Bone marrow (tissue), 2 donors: ENCODE data around the gene ABCA4.

Source experiments
- DNase-seq, 2 donors: peaks; one replicate each; lab custom pipeline; 2025; lab: John Stamatoyannopoulos, UW

ABCA4 gene

DNA sequence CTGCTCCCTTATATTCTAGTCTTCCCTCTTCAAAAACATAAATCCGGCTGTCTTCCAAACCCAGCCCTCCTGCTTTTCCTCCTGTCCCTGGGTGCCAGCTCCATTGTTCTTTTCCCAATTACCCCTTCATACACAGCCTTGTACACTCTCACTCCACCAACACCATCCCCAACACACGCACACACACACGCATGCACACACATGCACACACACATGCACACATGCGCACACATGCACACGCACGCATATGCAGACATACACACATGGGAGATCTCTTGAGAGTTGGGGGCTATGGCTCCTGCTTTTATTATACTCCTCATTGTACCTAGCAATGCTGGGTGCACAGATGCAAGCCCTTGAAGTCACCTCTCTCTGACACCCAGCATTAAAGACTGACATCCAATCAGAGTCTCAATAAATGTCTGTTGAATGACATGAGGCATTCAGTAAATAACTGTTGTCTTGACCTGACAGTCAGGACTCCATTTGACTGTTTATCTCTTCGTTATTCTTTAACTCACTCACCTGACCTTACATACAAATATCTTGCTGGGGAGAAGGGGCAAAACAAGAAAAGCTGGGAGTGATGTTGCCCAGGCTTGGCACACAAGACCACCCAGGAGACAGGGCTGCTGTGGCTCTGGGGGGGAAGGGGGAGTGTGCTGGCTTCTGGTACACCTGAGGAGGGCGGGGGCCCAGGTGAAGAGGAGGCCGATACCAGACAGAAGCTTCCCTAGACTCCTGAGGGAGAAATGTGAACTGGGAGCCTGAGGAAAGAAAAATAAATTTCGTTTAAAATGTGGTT is 16.0 kb downstream of the ABCA4 start:
- no peak for DNase-seq

DNA sequence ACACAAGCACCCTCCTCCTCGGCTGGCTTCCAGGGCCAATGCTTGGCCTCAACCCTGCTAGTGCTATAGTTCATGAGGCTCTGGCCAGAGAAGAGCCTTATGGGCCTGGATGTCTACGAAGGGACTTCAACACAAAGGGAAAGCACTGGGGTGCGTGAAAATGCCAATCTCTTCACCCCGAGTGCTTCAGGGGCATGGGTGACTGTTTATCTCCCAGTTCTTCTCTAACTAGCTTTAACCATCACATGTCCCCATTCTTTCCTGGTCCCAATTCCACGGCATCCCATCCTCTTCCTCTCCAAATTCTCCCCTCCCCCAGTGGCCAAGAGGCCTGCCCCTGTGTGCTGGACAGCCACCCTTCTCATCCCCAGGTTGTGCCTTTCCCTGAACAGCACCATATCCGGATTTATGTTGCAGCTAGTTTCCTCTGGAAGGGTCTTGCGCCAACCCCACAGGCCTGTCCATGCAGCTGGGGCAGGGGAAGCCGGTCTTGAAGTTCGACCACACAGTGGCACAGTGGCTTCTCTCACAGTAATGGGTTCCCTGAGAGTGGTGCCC is 16.7 kb downstream of the ABCA4 start:
- DNase-seq, result no peak

DNA sequence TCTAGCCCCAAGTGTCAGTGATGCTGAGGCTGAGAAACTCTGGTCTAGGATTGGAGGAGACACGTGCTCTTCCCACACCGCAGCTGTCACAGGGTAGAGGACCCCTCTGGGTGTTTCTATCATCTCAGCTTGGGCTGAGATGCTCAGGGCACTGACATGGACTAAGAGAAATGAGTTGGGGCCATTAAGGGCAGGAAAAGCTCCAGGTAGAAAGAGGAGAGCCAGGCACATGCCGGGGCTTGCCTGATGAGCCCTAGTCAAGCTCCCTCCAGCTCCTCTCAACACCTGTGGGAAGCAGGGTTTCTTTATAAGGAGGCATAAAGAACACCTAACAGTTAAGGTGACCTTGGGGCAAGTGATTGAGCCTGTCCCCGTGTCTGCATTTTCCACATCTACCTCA is 17.3 kb downstream of the ABCA4 start:
- no peak for DNase-seq

DNA sequence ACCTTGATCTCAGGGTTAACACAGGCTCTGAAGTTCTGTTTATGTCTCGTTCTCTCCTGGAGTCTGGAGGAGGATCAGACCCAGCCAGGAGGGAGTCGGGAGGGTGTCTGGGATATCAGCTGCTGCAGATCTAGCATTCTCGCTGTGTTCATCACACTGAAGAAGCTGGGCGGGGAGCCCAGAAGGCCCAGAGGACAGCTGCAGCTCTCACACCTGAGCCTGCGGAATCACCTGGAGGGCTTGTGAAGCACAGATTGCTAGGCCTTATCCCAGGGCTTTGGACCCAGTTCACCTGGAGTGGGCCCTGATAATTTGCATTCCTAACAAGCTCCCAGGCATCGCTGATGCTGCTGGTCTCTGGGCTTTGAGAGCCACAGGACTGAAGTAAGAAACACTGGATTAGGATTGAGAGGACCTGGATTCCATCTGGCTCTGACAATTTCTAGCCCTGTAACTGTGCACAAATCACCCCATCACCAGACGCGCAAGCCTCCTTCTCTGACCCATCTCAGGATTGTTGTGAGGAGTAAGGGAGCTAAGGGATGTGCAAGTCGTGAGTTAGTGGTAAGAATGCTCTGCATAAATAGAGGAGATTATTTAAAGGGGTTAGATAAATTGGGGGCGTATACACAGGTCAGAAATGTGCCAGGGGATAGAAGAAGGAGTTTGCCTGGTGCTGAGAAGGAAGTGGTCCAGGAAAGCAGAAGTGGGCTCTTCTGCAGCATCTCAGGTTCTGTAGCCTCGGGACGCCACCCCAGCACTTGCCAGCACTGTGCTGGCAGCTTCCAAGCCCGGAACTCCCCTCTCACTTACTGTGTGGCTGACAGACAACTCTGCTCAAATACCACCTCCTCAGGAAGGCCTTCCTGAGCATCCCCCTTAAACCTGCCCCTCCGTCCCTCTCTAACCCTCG is 19.1 kb downstream of the ABCA4 start:
- no peak for DNase-seq

DNA sequence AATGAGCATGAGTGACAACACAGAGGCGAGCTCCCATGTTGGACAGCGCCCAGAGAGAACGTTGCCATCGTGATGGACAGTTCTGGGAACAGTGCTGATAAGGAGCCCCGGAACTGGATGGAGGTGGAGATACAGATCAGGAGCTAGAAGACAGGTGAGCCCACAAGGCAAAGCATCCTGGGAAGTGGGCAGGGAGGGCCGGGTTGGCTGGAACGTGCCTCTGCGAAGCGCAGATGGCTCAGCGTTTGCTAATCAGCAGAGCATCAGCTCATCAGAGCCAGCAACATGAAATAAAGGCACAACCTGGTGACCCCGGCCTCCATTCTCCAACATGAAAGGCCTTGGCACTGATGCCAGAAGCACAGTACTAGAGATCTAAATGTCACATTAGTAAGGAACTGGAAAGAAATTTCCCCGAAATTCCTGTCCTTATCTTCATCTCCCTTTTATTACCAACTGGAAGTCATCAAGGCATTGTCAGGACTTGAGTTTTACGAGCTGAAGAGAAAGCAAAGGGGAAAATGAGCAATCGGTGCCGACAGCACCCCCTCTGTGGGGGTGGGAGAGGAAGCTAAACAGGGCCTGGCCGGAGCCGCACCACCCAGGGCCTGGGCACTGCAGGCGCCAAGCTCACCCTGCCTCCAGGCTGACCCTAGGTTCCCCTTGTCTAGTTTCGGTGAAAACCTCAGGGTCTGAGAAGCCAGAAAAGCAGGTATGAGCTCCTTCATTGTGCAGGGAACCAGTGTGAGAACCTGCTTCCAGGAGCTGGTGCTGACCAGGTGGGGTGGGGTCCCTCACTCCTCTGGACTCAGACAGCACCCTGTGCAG is 19.9 kb downstream of the ABCA4 start:
- no peak for DNase-seq

DNA sequence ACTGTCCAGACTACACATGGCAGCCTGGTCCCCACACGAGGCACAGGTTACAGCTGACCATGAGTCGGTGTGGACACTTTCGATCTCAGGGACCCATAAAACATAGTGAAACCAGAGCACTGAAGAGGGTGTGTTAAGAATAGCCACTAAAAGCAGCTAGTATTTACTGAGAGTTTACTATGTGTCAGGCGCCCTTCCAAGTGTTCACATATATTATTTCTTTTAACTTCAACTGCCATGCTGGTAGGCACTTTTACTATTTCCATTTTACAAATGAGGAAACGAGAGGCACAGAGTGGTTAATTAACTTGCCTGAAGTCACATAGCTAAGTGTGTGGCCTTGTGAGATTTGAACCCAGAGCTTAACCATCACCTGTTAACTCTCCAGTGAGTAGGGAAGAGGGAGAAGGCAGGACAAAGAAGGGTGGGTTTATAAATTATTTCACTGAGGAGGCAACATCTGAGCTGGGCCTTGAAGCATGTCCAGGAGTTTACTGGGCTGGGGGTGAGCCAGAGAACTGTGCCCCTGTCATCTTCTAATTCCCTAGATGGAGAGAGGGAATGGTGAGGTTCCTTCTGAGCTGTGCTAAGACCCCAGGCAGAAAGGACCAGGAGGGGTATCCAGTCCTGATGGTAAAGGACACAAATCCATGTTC is 20.7 kb downstream of the ABCA4 start:
- no peak for DNase-seq

DNA sequence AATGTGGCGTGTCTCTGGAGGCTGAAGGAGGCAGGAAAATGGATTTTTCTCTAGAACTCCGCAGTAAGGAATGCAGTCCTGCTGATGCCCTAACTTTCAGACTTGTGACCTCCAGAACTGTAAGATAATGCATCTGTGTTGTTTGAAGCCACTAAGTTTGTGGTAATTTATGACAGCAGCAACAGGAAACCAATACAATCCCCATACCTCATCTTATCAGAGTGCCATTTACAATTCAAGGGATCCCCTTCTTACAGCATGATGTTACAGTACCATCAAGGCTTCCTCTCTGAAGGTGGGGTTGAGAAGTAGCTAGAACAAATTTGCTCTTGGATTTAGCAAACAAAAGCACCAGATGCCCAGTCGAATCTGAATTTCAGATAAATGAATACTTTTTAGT is 21.6 kb downstream of the ABCA4 start:
- DNase-seq, result no peak

DNA sequence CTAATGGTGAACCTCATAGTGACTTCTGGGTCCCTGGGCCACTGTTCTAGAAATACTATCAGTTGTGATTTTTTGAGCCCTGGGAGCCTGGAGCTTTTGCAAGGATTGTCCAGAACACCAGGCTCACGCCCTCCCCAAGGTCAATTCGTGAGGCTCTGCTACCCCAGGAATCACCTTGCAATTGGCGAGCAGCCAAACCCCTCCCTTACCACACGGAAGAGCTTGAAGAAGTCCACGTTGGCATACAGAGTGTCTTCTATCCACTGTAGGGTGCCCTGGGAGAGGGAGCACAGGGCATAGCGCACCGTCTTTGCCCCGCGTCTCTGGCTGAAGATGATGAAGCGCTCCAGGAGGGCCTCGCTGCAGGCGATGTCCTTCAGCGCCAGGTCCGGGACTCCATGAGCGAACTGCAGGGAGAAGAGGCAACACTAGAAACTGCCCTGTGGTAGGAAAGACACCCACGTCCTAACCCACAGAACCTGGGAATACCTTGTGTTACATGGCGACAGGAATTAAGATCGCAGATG is 22.3 kb downstream of the ABCA4 start:
- no peak for DNase-seq

DNA sequence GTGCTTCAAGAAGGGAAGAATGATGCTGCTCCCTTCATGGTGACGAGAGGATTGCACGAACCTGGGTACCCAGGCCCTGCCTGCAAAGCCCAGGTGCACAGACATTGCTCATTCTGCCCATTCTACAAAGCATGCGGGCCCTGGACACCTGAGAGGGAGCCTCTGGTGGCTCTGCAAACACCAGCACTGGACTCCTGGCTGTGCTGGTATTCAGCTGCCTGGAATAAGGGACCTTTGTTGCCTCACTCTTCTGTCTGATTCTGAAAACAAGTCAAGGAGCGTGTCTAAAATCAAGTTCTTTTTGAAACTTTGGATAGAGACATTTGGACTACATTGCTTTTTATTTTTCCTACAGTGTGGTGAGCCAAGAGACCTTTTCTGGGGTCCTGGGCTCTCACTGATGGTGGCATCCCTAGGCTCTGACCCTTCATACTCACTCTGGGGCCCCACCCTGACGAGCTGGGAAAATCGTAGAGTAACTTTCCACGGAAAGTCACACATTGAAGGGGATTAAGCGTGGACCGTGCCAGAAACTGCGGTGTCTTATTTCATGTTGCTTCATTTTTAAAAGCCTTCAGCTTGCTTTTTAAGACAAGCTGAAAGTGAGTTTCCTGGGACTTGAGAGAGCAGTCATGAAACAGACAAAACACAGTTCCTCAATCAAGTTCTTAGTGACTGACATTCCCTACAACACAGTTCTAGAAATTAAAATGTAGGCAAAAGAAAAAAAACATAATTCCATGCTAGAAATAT is 24.0 kb downstream of the ABCA4 start:
- no peak for DNase-seq

DNA sequence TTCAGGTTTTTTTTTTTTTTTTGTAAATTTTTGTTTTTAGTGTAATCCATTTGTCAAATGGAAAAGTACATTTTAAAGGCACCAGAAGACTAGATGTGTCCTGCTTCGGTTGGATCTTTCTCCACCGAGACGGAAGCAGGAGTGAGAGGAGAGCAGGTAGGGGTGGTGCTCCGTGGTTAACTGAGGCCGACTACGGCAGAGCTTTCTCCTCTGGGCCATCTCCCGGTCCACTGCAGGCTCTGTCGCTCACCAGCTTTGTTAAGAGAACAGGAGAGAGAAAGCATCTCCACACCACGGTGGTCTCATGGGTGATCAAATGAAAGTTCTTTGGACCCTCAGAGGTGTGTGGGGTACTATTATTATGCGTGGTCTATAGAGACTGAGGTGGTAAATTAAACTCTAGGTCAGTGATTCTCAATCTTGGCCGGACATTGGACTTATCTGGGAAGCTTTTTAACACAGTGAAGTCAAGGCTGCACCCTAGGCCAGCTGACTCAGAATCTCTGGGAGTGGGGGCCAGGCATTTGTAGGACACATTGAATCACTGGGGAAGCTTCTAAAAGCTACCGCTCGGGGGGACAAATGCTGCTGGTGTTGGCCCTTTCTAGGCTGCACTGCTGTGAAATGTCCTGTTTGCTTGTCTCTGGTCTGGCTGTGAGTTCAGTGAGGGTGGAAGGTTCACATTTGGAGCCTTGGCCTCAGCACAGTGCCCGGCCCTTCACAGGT is 25.0 kb downstream of the ABCA4 start:
- no peak for DNase-seq

DNA sequence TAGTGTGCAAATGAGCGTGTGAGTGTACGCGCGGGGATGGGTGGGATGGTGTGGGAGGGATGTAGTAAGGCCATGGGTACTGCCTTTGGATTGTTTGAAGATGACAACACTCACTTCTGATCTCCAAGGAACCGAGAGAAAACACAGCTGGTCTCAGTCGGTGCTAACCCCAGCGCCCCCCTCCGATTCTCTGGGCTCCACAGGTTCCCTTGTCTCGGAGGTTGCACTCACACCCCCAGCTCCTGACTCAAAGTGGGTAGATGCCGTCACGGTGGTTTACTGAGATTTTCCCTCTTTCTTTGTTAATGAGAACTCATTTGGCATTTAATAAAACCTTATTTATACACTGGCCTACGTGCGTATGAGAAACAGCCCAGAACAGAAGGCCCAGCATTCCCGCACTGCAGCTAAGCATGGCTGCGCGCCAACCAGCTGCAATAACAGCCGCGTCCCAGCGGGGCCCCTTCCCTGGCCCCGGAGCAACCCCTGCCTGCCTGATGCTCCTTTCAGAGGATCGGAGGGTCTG is 25.8 kb downstream of the ABCA4 start:
- DNase-seq, result no peak

DNA sequence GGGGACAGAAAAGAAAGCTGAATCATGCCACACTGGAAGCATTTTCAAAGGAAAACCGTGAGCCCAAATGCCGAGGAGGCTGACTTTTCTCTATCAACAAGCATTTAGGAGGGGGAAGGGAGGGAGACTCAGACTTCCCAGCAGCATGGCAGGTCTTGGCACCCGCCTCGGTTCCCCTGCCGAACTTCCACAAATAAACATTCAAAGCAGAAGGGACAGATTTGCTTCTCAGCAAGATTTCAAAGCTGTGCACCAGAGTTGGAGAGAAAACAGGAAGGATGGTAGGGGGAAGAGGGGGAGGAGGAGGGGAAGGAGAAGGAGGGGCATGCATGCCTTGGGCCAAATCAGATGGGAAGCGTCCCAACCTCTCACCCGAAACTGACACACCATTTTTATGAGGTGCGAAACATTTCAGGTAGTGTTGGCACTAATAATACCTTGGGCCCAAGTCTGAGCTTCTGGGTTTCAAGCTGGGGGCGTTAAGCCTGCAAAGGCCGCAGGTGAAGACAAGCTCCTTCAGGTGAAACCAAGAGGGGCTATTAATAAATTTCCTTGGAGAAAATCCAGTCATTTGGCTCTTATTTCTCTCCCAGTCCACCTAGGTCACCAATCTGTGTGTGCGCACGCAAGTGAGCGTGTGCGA is 26.4 kb downstream of the ABCA4 start:
- peak in 1 of 2 donors; percentile 12 for DNase-seq

DNA sequence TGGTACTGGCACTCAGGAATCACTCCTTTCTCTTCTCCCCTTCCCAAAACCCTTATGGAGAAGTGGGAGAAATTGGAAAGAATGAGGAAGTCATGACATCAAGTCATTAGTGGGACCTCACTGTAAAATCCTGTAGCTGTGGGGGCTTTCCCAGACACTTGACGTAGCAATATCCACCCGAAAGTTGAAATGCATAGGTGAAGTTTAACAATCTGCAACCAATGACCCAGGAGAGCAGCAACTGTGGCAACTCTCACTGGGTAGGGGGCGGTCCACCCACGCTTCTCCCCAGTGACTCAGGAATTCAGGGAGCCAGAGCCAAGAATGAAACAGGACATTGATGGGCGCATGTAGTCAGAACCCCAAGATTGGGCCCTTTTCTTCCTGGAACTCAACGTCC is 27.0 kb downstream of the ABCA4 start:
- DNase-seq, result no peak

DNA sequence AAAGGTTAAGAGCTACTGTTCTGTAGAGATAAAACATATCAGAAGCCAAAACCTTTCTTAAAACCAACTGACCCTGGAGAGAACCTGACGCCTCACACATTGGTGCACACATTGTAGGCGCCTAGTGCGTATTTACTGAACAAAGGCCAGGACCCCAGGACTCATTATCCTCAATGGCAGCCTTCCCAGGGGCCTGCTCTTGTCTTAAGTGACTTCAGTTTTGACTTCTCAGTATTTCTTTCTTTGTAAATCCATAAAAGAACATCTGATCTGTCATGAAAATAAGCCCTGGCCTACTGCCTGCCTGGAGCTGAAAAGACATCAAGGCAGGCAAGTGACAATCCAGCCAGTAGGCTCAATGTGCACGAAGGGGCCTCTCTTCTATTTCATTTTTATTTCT is 27.6 kb downstream of the ABCA4 start:
- DNase-seq, result no peak

DNA sequence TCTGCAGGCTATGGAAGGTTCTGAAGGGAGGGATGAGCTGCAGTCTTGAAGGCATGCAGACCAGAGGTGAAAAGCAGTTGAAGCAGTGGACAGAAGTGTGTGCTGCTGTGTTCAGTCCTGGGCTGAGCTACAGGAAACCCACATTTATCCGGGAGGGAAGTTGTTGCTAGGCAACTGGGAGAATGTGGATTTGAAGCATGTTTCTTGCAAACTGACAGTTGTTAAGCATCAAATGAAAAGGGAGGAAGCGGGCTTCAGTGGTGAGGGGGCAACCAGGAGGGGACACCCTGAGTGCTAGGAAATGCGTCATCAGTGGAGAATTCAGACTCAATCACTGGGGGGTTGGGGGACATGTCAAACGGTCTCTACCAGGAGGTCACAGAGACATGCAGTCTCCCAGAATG is 28.7 kb downstream of the ABCA4 start:
- peak in 1 of 2 donors; percentile 76 for DNase-seq

DNA sequence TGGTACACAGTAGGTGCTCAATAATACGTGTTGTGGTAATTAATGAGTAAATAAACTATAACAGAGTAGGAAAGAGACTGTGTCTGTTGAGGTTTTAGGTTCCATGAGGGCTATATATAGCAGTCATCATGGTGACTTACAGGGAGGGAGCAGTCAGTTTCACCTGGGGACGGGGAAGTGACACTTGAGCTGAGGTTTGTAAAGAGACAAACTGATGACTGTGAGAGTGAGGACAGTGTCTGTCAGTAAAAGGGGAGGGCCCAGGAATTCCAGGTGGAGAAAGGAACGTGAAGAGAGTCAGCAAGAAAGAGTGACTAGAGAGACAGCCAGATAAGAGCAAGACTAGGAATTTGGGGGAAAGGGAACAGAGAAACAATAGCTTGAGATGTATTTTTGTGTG is 30.2 kb downstream of the ABCA4 start:
- no peak for DNase-seq

DNA sequence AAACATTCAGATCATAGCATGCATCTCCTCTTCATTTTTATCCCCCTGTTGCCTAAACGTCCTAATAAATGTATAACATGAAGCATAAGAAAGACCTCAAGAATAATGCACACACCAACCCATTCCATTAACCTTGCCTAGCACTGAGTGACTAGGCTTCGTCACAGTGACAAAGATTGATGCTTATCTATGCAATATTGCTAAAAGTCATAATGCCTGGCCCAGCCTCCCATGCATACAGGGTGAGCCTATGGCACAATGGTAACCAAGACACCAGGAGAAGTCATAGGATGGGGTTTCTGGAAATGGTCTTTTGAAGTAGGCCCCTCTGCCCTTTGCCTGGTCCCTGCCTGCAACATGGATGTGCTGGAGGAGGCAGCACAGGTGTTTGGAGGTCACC is 33.8 kb downstream of the ABCA4 start:
- no peak for DNase-seq

DNA sequence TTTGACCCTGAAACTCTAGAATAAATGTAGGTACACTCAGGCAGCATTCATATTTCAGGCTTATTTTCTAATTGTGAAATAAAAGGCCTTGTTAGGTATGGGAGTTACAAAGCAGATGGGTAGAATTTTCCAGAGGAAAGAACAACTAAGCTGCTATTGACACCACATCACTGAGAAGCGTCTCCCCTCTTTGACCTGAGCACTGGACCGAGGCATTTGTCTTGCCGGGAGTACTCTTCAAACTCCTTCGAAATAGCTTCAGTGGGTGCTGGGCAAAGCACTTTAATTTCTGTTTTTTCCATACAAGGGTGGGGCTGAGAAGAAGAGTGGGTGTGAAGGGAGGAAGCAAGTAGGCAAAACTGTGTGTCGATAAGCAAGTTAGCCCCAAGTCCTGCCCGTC is 36.4 kb downstream of the ABCA4 start:
- DNase-seq, result no peak

DNA sequence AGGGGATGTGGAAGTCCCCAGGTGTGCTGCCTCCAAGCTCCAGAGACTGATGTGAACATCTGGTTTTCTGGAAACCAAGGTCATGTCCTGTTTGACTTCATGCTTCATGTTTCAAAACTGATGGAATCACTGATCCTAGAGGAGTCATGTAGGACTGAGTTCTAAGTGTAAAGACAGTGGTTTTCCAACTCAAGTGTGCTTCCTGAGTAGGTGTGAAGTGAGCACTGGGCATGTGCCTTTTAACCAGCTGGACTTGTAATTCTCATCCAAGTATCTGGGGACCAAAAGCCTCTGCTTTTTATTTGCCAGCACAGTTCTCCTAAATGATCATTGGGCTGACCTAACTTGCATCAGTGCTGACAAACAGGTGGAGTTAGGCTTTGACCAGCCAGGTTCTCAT is 36.9 kb downstream of the ABCA4 start:
- no peak for DNase-seq
